GM12873 (cell line): ENCODE data around the gene DPP6.

Source experiments
- CTCF ChIP-seq: IDR thresholded peaks from 2 replicates; pipeline ENCODE4 v1.5.1; 2012; ENCODE audit warnings: low read depth, mild to moderate bottlenecking, moderate library complexity, low read length, control low read depth; ENCODE audit not compliant: insufficient read depth; ENCODE audit errors: missing control alignments

Gene DPP6

GRCh38 chr7:154620141-154620755 lies 568.0 kb downstream of the DPP6 start:
- no peak for TF ChIP-seq CTCF

- no peak for TF ChIP-seq CTCF
Measured at GRCh38 chr7:154623399-154623798, 571.2 kb downstream of the DPP6 start.

GRCh38 chr7:154627646-154628290 lies 575.6 kb downstream of the DPP6 start:
- TF ChIP-seq CTCF = no peak

GRCh38 chr7:154628556-154628955 lies 576.4 kb downstream of the DPP6 start:
- TF ChIP-seq CTCF = no peak

GRCh38 chr7:154631162-154631561 lies 579.0 kb downstream of the DPP6 start:
- no peak for TF ChIP-seq CTCF

GRCh38 chr7:154633641-154634040 lies 581.4 kb downstream of the DPP6 start:
- no peak for TF ChIP-seq CTCF

- TF ChIP-seq CTCF = no peak
Measured at GRCh38 chr7:154638286-154638685, 586.1 kb downstream of the DPP6 start.
